ENCODE data around the gene WDR4. TPM values are rescaled to one million over a fixed set of nuclear protein-coding genes. Genes with fewer than 3 reads are reported as not detected.

Gene WDR4
- total and polyA plus RNA-seq, 2 of the 13 experiments (the other 11 are each of a cell fraction or from before 2014, with no cell fraction given): 11.3 to 14.4 TPM

GRCh38 chr21:42873096-42873495, 6.2 kb downstream of the WDR4 start:
- intact Hi-C loops (cut with micrococcal nuclease; ENCODE audit: unreplicated experiment): no loop called here
- WGBS (ENCODE audit: low lambda C conversion rate): 97% methylated on average over 5 of the region's 7 CpGs
- ChIA-PET POLR2A (interaction anchor here (0.7 to 1.1 kb wide), 2 partner anchors 20 to 116 kb away, joined by 3 read pairs; partner anchors contain the start of gene NDUFV3), CTCF (ENCODE audit: low intra/inter-chr PET ratio, low total read pairs) (no interaction called here)
- in situ Hi-C loops (cut with HindIII; ENCODE audit: extremely low pct_ligation_motif_present, low pct_unique_long_range_greater_than_20kb): no loop called here
- H2AFZ ChIP-seq (ENCODE audit: low read length): no peak overlapping the region
- H3K79me2 ChIP-seq (ENCODE audit: insufficient read depth, low read length): peaks cover 27% of the 10 kb centered on the region
- no peak overlapping the region for H3K9ac ChIP-seq (ENCODE audit: insufficient read depth, low read depth, low read length)
- DNase-seq (ENCODE audit: low spot score) (no peak), FAIRE-seq (no peak), ATAC-seq (no peak)
- no peak overlapping the region for H3K27ac ChIP-seq (ENCODE audit: extremely low read length, insufficient read depth, low read length)
- H4K20me1 ChIP-seq (ENCODE audit: insufficient read depth, low read length): no peaks in the 10 kb centered on the region
- H3K4me3 ChIP-seq (replicated peaks in 1 of 3; ENCODE audit: insufficient read depth in 1 of 3, low read depth in 2 of 3, low read length in 3 of 3): no peak overlapping the region
- no peak overlapping the region for H3K4me2 ChIP-seq (ENCODE audit: low read depth, low read length)
- no peaks in the 10 kb centered on the region for H3K9me3 ChIP-seq (ENCODE audit: low read length)
- H3K4me1 ChIP-seq (ENCODE audit: insufficient read depth, low read length): peaks cover 13% of the 10 kb centered on the region
- no TSS peak for BruUV-seq (replicated peaks)
- peaks cover 27 to 63% of the 10 kb centered on the region in 2 experiments for H3K36me3 ChIP-seq (replicated peaks in 1 of 2; ENCODE audit: control insufficient read depth in 1 of 2, insufficient read depth in 2 of 2, low read length in 2 of 2)
- H3K27me3 ChIP-seq (ENCODE audit: control insufficient read depth in 1 of 2, insufficient read depth in 2 of 2, low read length in 2 of 2): no peaks in the 10 kb centered on the region
- TF ChIP-seq PLRG1 (conservative IDR thresholded peaks at IDR 0.05) (no peak), KLF6 (CRISPR knock-in tag; IDR thresholded peaks at IDR 0.05) (no peak), SRSF1 (optimal IDR thresholded peaks at IDR 0.05; ENCODE audit: low read depth, low read length) (no peak), ZFP62 (CRISPR knock-in tag; IDR thresholded peaks at IDR 0.05) (no peak), PHF20 (CRISPR knock-in tag; IDR thresholded peaks at IDR 0.05) (no peak), ZNF547 (CRISPR knock-in tag; IDR thresholded peaks at IDR 0.05) (no peak), ZZZ3 (CRISPR knock-in tag; IDR thresholded peaks at IDR 0.05; ENCODE audit: borderline replicate concordance) (no peak), DR1 (CRISPR knock-in tag; IDR thresholded peaks at IDR 0.05) (no peak), ZNF33B (CRISPR knock-in tag; IDR thresholded peaks at IDR 0.05) (no peak), SYNCRIP (IDR thresholded peaks at IDR 0.05; ENCODE audit: insufficient read depth, low read depth, low read length) (no peak), LCORL (IDR thresholded peaks at IDR 0.05) (no peak), LCORL (CRISPR knock-in tag; IDR thresholded peaks at IDR 0.05) (no peak), ZBTB38 (CRISPR knock-in tag; IDR thresholded peaks at IDR 0.05) (no peak), KLF9 (CRISPR knock-in tag; IDR thresholded peaks at IDR 0.05; ENCODE audit: low read depth) (no peak)
- TF ChIP-seq, protein P1, sequence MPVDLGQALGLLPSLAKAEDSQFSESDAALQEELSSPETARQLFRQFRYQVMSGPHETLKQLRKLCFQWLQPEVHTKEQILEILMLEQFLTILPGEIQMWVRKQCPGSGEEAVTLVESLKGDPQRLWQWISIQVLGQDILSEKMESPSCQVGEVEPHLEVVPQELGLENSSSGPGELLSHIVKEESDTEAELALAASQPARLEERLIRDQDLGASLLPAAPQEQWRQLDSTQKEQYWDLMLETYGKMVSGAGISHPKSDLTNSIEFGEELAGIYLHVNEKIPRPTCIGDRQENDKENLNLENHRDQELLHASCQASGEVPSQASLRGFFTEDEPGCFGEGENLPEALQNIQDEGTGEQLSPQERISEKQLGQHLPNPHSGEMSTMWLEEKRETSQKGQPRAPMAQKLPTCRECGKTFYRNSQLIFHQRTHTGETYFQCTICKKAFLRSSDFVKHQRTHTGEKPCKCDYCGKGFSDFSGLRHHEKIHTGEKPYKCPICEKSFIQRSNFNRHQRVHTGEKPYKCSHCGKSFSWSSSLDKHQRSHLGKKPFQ (CRISPR knock-in tag; IDR thresholded peaks at IDR 0.05; ENCODE audit: insufficient replicate concordance): no peak
- TF ChIP-seq, protein P2, sequence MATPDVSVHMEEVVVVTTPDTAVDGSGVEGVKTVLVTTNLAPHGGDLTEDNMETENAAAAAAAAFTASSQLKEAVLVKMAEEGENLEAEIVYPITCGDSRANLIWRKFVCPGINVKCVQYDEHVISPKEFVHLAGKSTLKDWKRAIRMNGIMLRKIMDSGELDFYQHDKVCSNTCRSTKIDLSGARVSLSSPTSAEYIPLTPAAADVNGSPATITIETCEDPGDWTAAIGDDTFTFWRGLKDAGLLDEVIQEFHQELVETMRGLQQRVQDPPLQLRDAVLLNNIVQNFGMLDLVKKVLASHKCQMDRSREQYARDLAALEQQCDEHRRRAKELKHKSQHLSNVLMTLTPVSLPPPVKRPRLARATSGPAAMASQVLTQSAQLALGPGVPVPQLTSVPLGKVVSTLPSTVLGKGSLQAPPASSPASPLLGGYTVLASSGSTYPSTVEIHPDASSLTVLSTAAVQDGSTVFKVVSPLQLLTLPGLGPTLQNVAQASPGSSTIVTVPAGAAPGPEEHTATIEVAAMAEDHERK (CRISPR knock-in tag; IDR thresholded peaks at IDR 0.05; ENCODE audit: low read depth): no peak

Data from HepG2 (cell line).